H9 (cell line): ENCODE results near the gene HTR3D. TPM values are rescaled to one million over a fixed set of nuclear protein-coding genes. Genes with fewer than 3 reads are reported as not detected.

Experiments used
- DNase-seq: peaks from one replicate; pipeline ENCODE4 v3.0.0-alpha.2; 2017
- H2AFZ ChIP-seq: one replicate; pipeline ENCODE4 v1.6.1; 2013; ENCODE audit warnings: mild to moderate bottlenecking, low read length, control low read depth, moderate library complexity
- H2AK5ac ChIP-seq: 2 replicates; pipeline ENCODE4 v1.6.1; 2013; ENCODE audit warnings: low read length, control low read depth, mixed read lengths; ENCODE audit not compliant: insufficient read length
- H2BK120ac ChIP-seq: one replicate; pipeline ENCODE4 v1.6.1; 2013; ENCODE audit warnings: low read depth, mild to moderate bottlenecking, low read length, control low read depth, inconsistent platforms; ENCODE audit not compliant: poor library complexity, severe bottlenecking
- H2BK12ac ChIP-seq: 2 replicates; pipeline ENCODE4 v1.6.1; 2013; ENCODE audit warnings: low read length, control low read depth, mixed read lengths, low read depth; ENCODE audit not compliant: insufficient read length
- H2BK15ac ChIP-seq: 2 replicates; pipeline ENCODE4 v1.6.1; 2013; ENCODE audit warnings: low read depth, low read length, control low read depth
- H2BK20ac ChIP-seq: one replicate; pipeline ENCODE4 v1.6.1; 2013; ENCODE audit warnings: low read depth, mild to moderate bottlenecking, low read length, control low read depth, inconsistent platforms; ENCODE audit not compliant: poor library complexity, severe bottlenecking
- H2BK5ac ChIP-seq: 2 replicates; pipeline ENCODE4 v1.6.1; 2013; ENCODE audit warnings: low read length, control low read depth, mixed read lengths; ENCODE audit not compliant: insufficient read length
- H3K14ac ChIP-seq: 2 replicates; pipeline ENCODE4 v1.6.1; 2013; ENCODE audit warnings: low read length, control low read depth; ENCODE audit not compliant: insufficient read depth
- H3K18ac ChIP-seq: 2 replicates; pipeline ENCODE4 v1.6.1; 2013; ENCODE audit warnings: low read depth, mild to moderate bottlenecking, mixed read lengths, low read length, control low read depth; ENCODE audit not compliant: insufficient read length
- H3K23ac ChIP-seq: 2 replicates; pipeline ENCODE4 v1.6.1; 2013; ENCODE audit warnings: low read length, control low read depth, mixed read lengths, low read depth; ENCODE audit not compliant: insufficient read length
- H3K23me2 ChIP-seq: 2 replicates; pipeline ENCODE4 v1.6.1; 2013; ENCODE audit warnings: low read depth, mild to moderate bottlenecking, mixed read lengths, low read length, control low read depth; ENCODE audit not compliant: insufficient read length, poor library complexity, severe bottlenecking
- H3K27ac ChIP-seq: 2 replicates; pipeline ENCODE4 v1.5.1; 2013; ENCODE audit warnings: low read length, control low read depth, mixed read lengths, low read depth; ENCODE audit not compliant: insufficient read length
- H3K27me3 ChIP-seq: 2 replicates; pipeline ENCODE4 v1.6.1; 2013; ENCODE audit warnings: low read length, control low read depth, inconsistent platforms; ENCODE audit not compliant: insufficient read depth
- H3K4ac ChIP-seq: 2 replicates; pipeline ENCODE4 v1.6.1; 2013; ENCODE audit warnings: low read depth, mild to moderate bottlenecking, control low read depth, inconsistent platforms, low read length, moderate library complexity
- H3K4me1 ChIP-seq: 2 replicates; pipeline ENCODE4 v1.6.1; 2013; ENCODE audit warnings: low read length, control low read depth, inconsistent platforms; ENCODE audit not compliant: insufficient read depth
- H3K4me2 ChIP-seq: 2 replicates; pipeline ENCODE4 v1.6.1; 2013; ENCODE audit warnings: low read length, control low read depth, mixed read lengths; ENCODE audit not compliant: insufficient read length, insufficient read depth
- H3K56ac ChIP-seq: 2 replicates; pipeline ENCODE4 v1.6.1; 2013; ENCODE audit warnings: low read depth, mild to moderate bottlenecking, mixed read lengths, low read length, control low read depth; ENCODE audit not compliant: insufficient read length
- H3K79me1 ChIP-seq: 2 replicates; pipeline ENCODE4 v1.6.1; 2013; ENCODE audit warnings: low read depth, mild to moderate bottlenecking, moderate library complexity, low read length, control low read depth, inconsistent platforms; ENCODE audit not compliant: insufficient read depth, poor library complexity, severe bottlenecking
- H3K79me2 ChIP-seq: 2 replicates; pipeline ENCODE4 v1.6.1; 2013; ENCODE audit warnings: low read length, control low read depth, inconsistent platforms; ENCODE audit not compliant: insufficient read depth
- H3K9ac ChIP-seq: 2 replicates; pipeline ENCODE4 v1.6.1; 2013; ENCODE audit warnings: low read length, control low read depth, mixed read lengths; ENCODE audit not compliant: insufficient read length; ENCODE audit errors: extremely low read depth
- H3K9me3 ChIP-seq: one replicate; pipeline ENCODE4 v1.6.1; 2013; ENCODE audit warnings: low read depth, low read length, inconsistent platforms; ENCODE audit not compliant: control insufficient read depth
- H3T11ph ChIP-seq: one replicate; pipeline ENCODE4 v1.6.1; 2013; ENCODE audit warnings: mild to moderate bottlenecking, low read length, control low read depth, inconsistent platforms
- H4K20me1 ChIP-seq: one replicate; pipeline ENCODE4 v1.6.1; 2013; ENCODE audit not compliant: control insufficient read depth, insufficient read length, insufficient read depth
- H4K5ac ChIP-seq: 2 replicates; pipeline ENCODE4 v1.6.1; 2013; ENCODE audit warnings: low read depth, mild to moderate bottlenecking, mixed read lengths, low read length, control low read depth; ENCODE audit not compliant: insufficient read length
- H4K8ac ChIP-seq: replicated peaks from 2 replicates; pipeline ENCODE4 v1.6.1; 2013; ENCODE audit warnings: low read length, control low read depth, mixed read lengths, low read depth; ENCODE audit not compliant: insufficient read length
- H4K91ac ChIP-seq: 2 replicates; pipeline ENCODE4 v1.6.1; 2013; ENCODE audit warnings: low read depth, mild to moderate bottlenecking, moderate library complexity, mixed read lengths, low read length, control low read depth; ENCODE audit not compliant: insufficient read length
- H3K27ac Mint-ChIP-seq, 3 experiments: 2 replicates in 2 of 3; 3 replicates in 1 of 3; pipeline ENCODE4 v1.8.0; 2020 to 2021; ENCODE audit warnings: mixed read lengths in 3 of 3, mild to moderate bottlenecking in 1 of 3, moderate library complexity in 1 of 3
- H3K27me3 Mint-ChIP-seq: 2 replicates; pipeline ENCODE4 v1.8.0; 2021; ENCODE audit warnings: low read depth, mild to moderate bottlenecking, moderate library complexity, mixed read lengths
- H3K36me3 Mint-ChIP-seq, 3 experiments: 2 replicates in 2 of 3; 3 replicates in 1 of 3; pipeline ENCODE4 v1.8.0; 2020 to 2021; ENCODE audit warnings: low read depth in 3 of 3, mixed read lengths in 3 of 3; ENCODE audit not compliant: insufficient read depth in 1 of 3
- H3K4me1 Mint-ChIP-seq, 2 experiments: 2 replicates each; pipeline ENCODE4 v1.8.0; 2020; ENCODE audit warnings: mixed read lengths in 2 of 2
- H3K4me3 Mint-ChIP-seq, 2 experiments: 2 replicates in 1 of 2; 3 replicates in 1 of 2; pipeline ENCODE4 v1.8.0; 2020 to 2021; ENCODE audit warnings: mild to moderate bottlenecking in 2 of 2, mixed read lengths in 2 of 2, moderate library complexity in 1 of 2
- H3K9me3 Mint-ChIP-seq, 2 experiments: 2 replicates in 1 of 2; 3 replicates in 1 of 2; pipeline ENCODE4 v1.8.0; 2020; ENCODE audit warnings: mild to moderate bottlenecking in 2 of 2, mixed read lengths in 2 of 2, moderate library complexity in 1 of 2
- CTCF ChIP-seq: fragments of 200-600 bp; sonication (generic); conservative IDR thresholded peaks from 3 replicates; pipeline ENCODE4 v1.8.0; 2021; ENCODE audit warnings: antibody characterized with exemption, mild to moderate bottlenecking
- WGBS: extraction: QIAGEN DNeasy Blood & Tissue Kit; methylation state at CpG from one replicate; pipeline ENCODE4 v1.1.7; 2013; ENCODE audit warnings: missing lambda C conversion rate, low lambda C conversion rate, mixed read lengths; ENCODE audit not compliant: insufficient read length; ENCODE audit errors: extremely low coverage; 5-methylcytosine and 5-hydroxymethylcytosine counted together
- total RNA-seq: library from RNA; stranded (reverse); gene quantifications from 2 replicates; pipeline ENCODE4 v1.2.1, GENCODE V29; 2021

Gene HTR3D
- total RNA-seq, 1 experiment from 2014 or later: not detected

GRCh38 chr3:184050217-184050847 is 18.8 kb downstream of the HTR3D start:
- WGBS: no CpG with 5 or more reads among the region's 7 CpGs
- no peaks in the 10 kb centered on the region for H3K9me3 ChIP-seq
- no peaks in the 10 kb centered on the region for H3K79me2 ChIP-seq
- no peak overlapping the region for H3T11ph ChIP-seq
- no peaks in the 10 kb centered on the region for H3K79me1 ChIP-seq
- no peak for DNase-seq
- no peak overlapping the region for H3K18ac ChIP-seq
- H3K36me3 Mint-ChIP-seq: no peaks in the 10 kb centered on the region; a peak in 2 of 7 replicates
- no peak overlapping the region for H2AK5ac ChIP-seq
- no peak overlapping the region for H4K91ac ChIP-seq
- H3K4me3 Mint-ChIP-seq: no peak overlapping the region
- H4K20me1 ChIP-seq: no peaks in the 10 kb centered on the region
- H3K4ac ChIP-seq: no peak overlapping the region
- H2BK20ac ChIP-seq: no peak overlapping the region
- no peak overlapping the region for H4K8ac ChIP-seq
- H2AFZ ChIP-seq: no peak overlapping the region
- H2BK15ac ChIP-seq: no peak overlapping the region
- TF ChIP-seq CTCF: no peak
- H3K23me2 ChIP-seq: no peaks in the 10 kb centered on the region
- no peak overlapping the region for H3K56ac ChIP-seq
- no peak overlapping the region for H4K5ac ChIP-seq
- H3K4me1 Mint-ChIP-seq: no peaks in the 10 kb centered on the region
- H3K14ac ChIP-seq: no peak overlapping the region
- H3K27ac Mint-ChIP-seq: no peak overlapping the region
- H3K9me3 Mint-ChIP-seq: no peaks in the 10 kb centered on the region; a peak in 1 of 5 replicates
- H2BK5ac ChIP-seq: no peak overlapping the region
- H3K23ac ChIP-seq: no peak overlapping the region
- no peak overlapping the region for H2BK12ac ChIP-seq
- H2BK120ac ChIP-seq: no peak overlapping the region
- no peak overlapping the region for H3K4me2 ChIP-seq
- peaks cover 6% of the 10 kb centered on the region for H3K27me3 Mint-ChIP-seq
- H3K9ac ChIP-seq: no peak overlapping the region
- H3K27ac ChIP-seq: no peak overlapping the region
- no peaks in the 10 kb centered on the region for H3K27me3 ChIP-seq
- H3K4me1 ChIP-seq: no peaks in the 10 kb centered on the region
